Measurements from ENCODE around the gene CACNG4. TPM values are rescaled to one million over a fixed set of nuclear protein-coding genes. Genes with fewer than 3 reads are reported as not detected.

Gene CACNG4
- total RNA-seq, 2 experiments from 2014 or later, result not detected

- TF ChIP-seq CTCF (IDR thresholded peaks at IDR 0.05), result no peak
- intact Hi-C loops (cut with DNase I, micrococcal nuclease), result no loop called here
- ATAC-seq (ENCODE audit: poor library complexity) (no peak), DNase-seq (no peak)
- Mint-ChIP-seq H3K4me1 (ENCODE audit: low read depth) (no peaks in the 10 kb centered on the region), H3K27me3 (peaks cover 7% of the 10 kb centered on the region), H3K4me3 (no peak overlapping the region), H3K9me3 (peaks cover 11% of the 10 kb centered on the region), H3K27ac (no peak overlapping the region), H3K36me3 (ENCODE audit: low read depth) (no peaks in the 10 kb centered on the region)
- Histone ChIP-seq H3K4me1 (ENCODE audit: insufficient read depth, low read length) (no peaks in the 10 kb centered on the region), H3K9me3 (ENCODE audit: control insufficient read depth in 1 of 2, insufficient read depth in 1 of 2, low read length in 2 of 2) (peaks cover 6 to 22% of the 10 kb centered on the region in 2 experiments), H3K36me3 (ENCODE audit: insufficient read depth, low read length) (no peaks in the 10 kb centered on the region), H3K27ac (ENCODE audit: low read depth in 1 of 2, low read length in 2 of 2) (no peak overlapping the region), H3K4me3 (ENCODE audit: low read length) (no peak overlapping the region), H3K27me3 (ENCODE audit: control insufficient read depth in 1 of 2, insufficient read depth in 2 of 2, low read length in 2 of 2) (no peaks in the 10 kb centered on the region)
- CTCF ChIA-PET, result no interaction called here
- POLR2A ChIA-PET, result no interaction called here
Measured at GRCh38 chr17:67044940-67045339, 80.4 kb downstream of the CACNG4 start.

- Mint-ChIP-seq H3K4me1 (ENCODE audit: low read depth) (no peaks in the 10 kb centered on the region), H3K4me3 (no peak overlapping the region), H3K27ac (no peak overlapping the region), H3K27me3 (peaks cover 7% of the 10 kb centered on the region), H3K9me3 (peaks cover 11% of the 10 kb centered on the region), H3K36me3 (ENCODE audit: low read depth) (no peaks in the 10 kb centered on the region)
- ChIA-PET CTCF (no interaction called here), POLR2A (no interaction called here)
- no peaks in the 10 kb centered on the region for H3K4me1 ChIP-seq (ENCODE audit: insufficient read depth, low read length)
- no peak for TF ChIP-seq CTCF (IDR thresholded peaks at IDR 0.05)
- no peak overlapping the region for H3K4me3 ChIP-seq (ENCODE audit: low read length)
- no peak overlapping the region for H3K27ac ChIP-seq (ENCODE audit: low read depth in 1 of 2, low read length in 2 of 2)
- H3K9me3 ChIP-seq (ENCODE audit: control insufficient read depth in 1 of 2, insufficient read depth in 1 of 2, low read length in 2 of 2), result peaks cover 14 to 22% of the 10 kb centered on the region in 2 experiments
- intact Hi-C loops (cut with DNase I, micrococcal nuclease), result no loop called here
- no peaks in the 10 kb centered on the region for H3K36me3 ChIP-seq (ENCODE audit: insufficient read depth, low read length)
- DNase-seq, result no peak
- no peaks in the 10 kb centered on the region for H3K27me3 ChIP-seq (ENCODE audit: control insufficient read depth in 1 of 2, insufficient read depth in 2 of 2, low read length in 2 of 2)
- no peak for ATAC-seq (ENCODE audit: poor library complexity)
Measured at GRCh38 chr17:67046398-67046797, 81.9 kb downstream of the CACNG4 start.

GRCh38 chr17:67047382-67047781 is 82.9 kb downstream of the CACNG4 start:
- Mint-ChIP-seq H3K27me3 (peaks cover 7% of the 10 kb centered on the region), H3K4me1 (ENCODE audit: low read depth) (no peaks in the 10 kb centered on the region), H3K27ac (no peak overlapping the region), H3K4me3 (no peak overlapping the region), H3K36me3 (ENCODE audit: low read depth) (no peaks in the 10 kb centered on the region), H3K9me3 (peaks cover 11% of the 10 kb centered on the region)
- Histone ChIP-seq H3K27ac (ENCODE audit: low read depth in 1 of 2, low read length in 2 of 2) (no peak overlapping the region), H3K9me3 (ENCODE audit: control insufficient read depth in 1 of 2, insufficient read depth in 1 of 2, low read length in 2 of 2) (peaks cover 14 to 22% of the 10 kb centered on the region in 2 experiments), H3K4me3 (ENCODE audit: low read length) (no peak overlapping the region), H3K27me3 (ENCODE audit: control insufficient read depth in 1 of 2, insufficient read depth in 2 of 2, low read length in 2 of 2) (no peaks in the 10 kb centered on the region), H3K36me3 (ENCODE audit: insufficient read depth, low read length) (no peaks in the 10 kb centered on the region), H3K4me1 (ENCODE audit: insufficient read depth, low read length) (no peaks in the 10 kb centered on the region)
- no peak for TF ChIP-seq CTCF (IDR thresholded peaks at IDR 0.05)
- ChIA-PET POLR2A (no interaction called here), CTCF (no interaction called here)
- DNase-seq (no peak), ATAC-seq (ENCODE audit: poor library complexity) (no peak)
- intact Hi-C loops (cut with DNase I, micrococcal nuclease), result no loop called here
